Left hindlimb (tissue), 1 donor: ENCODE data around the gene ATP11C.
"Not testable (repeated sequence)": the region's sequence is repeated elsewhere in the genome, so short reads cannot be mapped to it uniquely, and the experiment has no call there.

Experiments used
- DNase-seq: peaks from one replicate; pipeline ENCODE4 v3.0.0-alpha.2; 2018

ATP11C gene

GRCh38 chrX:139932901-139933796, at the start of gene ATP11C:
ATP11C (minus strand) TSS chrX:139933053; CDS start chrX:139932042, 1,011 bp downstream.
- peak; percentile 93 for DNase-seq

GRCh38 chrX:139974471-139974870, 41.6 kb upstream of the ATP11C start:
- DNase-seq, result no peak

DNA sequence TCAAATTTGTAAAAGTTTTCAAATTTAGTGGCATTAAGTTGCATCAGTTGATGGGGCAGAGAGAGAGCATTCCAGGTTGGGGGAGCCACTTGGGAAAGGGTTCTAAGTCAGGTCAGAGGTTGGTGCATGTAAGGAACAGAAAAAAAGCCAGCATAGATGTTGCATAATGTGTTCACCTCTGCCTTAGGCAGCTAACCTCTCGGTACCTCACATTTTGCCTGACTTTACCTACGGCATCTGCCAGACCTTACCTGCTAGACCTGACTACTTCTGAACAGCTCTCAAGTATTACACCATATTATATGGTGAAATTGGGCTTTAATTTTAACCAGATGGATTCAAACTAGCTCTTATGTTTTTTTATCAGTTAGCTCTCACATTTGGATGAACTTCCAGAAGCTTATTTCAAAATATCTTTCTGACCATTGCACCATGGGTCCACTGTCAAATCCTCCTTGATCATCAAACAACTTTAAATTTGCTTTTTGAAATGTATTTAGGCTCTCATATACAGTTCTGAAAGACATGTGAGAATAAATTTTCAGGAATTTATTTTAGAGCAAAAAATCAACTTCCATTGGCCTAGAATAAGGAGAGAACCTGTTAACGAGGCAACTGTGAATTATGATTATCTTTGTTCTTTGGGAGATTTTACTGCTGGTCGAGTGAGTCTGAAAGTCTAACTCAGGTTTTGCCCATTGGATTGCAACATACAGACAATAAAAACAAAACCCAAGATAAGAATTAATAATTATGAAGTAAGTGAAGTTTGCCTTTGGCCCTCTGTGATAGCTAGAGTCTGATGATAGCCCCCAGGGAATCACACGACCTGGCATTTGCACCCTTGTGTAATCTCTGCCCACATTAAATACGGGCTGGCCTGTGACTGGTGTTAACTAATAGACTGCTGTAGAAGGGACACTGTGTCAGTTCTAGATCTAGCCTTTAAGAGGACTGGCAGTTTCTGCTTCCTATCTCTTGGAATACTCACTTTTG, 40.1 kb upstream of the ATP11C start:
- no peak for DNase-seq

DNA sequence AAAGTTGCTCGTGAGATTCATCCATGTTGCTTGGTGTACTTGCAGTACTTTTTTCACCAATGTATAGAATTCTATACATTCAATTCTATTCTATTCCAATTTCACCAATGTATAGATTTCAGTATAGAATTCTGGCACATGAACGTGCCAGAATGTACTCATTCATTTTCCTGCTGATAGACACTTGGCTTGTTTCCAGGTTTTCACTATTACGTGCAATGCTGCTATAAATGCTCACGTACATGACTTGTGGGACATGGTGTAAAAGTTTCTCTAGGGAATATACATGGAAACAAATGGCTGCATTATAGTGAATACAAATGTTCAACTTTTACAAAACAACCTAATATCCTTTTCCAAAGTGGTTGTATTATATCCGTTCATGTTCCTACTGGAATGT, 39.3 kb upstream of the ATP11C start:
- DNase-seq, result no peak

GRCh38 chrX:139971394-139971749, 38.5 kb upstream of the ATP11C start:
- no peak for DNase-seq

GRCh38 chrX:139969286-139969685, 36.4 kb upstream of the ATP11C start:
- DNase-seq, result no peak

DNA sequence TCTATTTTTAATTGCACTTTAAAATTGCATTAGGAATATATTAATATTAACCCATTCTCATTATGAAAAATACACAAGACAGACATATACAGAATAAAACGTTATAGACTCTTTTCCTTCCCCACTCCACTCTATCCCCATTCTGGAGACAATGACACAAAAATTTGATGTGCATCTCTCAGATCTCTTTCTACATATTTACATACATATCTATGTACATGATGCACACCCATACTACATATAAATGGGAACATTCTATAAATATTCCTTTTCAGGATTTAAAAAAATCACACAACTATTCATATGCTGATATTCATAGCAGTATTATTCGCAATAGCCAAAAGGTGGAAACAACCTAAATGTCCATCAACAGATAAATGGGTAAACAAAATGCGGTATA, 34.9 kb upstream of the ATP11C start:
- DNase-seq, result no peak

GRCh38 chrX:139967300-139967699, 34.4 kb upstream of the ATP11C start:
- DNase-seq, result no peak

DNA sequence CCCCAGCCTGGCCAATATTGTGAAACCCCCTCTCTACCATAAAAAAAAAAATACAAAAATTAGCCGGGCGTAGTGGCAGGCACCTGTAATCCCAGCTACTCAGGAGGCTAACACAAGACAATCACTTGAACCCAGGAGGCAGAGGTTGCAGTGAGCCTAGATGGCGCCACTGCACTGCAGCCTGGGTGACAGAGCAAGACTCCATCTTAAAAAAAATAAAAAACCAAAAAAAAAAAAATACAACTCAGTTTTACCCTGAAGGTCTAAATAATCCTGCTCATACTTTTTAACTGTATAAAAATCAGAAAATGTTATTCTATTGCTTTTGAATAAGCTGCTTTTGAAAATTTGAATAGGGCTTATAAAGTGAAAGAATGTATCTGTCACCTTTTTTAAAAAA, 33.3 kb upstream of the ATP11C start:
- not testable (repeated sequence) for DNase-seq

GRCh38 chrX:139965421-139965820, 32.6 kb upstream of the ATP11C start, which contains the start of gene CXorf66:
CXorf66 (minus strand) TSS chrX:139965521; CDS start chrX:139965496, 25 bp downstream.
- DNase-seq, result no peak

- not testable (repeated sequence) for DNase-seq
These were observed 28.2 kb upstream of the ATP11C start for GRCh38 chrX:139961091-139961490.

- no peak for DNase-seq
These were observed 16.9 kb upstream of the ATP11C start for GRCh38 chrX:139949703-139950102.

DNA sequence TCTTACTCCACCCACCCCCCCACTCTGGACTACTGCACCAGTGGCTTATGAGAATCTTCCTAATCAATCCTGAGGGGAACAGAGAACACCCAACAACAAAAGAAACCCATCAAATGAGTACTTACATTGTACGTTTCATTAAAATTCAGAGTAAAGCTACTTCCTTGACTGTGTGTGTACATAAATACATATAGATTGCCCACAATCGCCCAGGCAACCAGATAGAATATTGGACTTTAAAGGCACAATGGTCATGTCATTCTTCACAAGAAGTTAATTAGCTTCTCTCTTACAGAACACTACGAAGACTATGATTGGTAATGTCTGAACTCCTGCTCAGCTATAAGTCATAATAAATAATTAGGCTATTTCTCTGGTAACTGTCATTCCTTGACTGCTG, 12.2 kb upstream of the ATP11C start:
- no peak for DNase-seq

GRCh38 chrX:139936259-139936658, 3.4 kb upstream of the ATP11C start:
- no peak for DNase-seq

GRCh38 chrX:139933904-139934303, 1.1 kb upstream of the ATP11C start:
- DNase-seq, result no peak

GRCh38 chrX:139932073-139932900, 566 bp downstream of the ATP11C start:
- DNase-seq, result peak; percentile 52

DNA sequence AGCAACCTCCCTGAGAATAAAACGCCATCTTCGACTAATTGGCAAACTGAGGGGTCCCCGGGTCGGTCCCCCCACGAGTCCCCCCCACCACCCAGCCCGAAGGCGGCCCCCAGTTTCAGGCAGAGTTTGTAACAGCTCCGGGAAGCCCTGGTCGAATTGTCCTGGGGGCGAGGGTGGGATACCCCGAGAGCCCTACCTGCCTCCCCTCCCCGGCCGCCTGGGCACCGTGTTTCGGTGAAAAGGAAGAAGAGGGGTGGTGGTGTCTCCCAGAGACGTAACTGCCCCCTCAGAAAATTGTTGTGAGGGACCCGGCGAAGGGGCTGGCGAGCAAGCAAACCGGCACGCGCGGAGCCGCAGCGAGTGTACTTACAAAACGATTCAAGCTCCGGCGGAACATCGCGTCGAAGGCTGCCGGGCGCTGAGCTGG, 1.2 kb downstream of the ATP11C start:
- DNase-seq, result no peak

DNA sequence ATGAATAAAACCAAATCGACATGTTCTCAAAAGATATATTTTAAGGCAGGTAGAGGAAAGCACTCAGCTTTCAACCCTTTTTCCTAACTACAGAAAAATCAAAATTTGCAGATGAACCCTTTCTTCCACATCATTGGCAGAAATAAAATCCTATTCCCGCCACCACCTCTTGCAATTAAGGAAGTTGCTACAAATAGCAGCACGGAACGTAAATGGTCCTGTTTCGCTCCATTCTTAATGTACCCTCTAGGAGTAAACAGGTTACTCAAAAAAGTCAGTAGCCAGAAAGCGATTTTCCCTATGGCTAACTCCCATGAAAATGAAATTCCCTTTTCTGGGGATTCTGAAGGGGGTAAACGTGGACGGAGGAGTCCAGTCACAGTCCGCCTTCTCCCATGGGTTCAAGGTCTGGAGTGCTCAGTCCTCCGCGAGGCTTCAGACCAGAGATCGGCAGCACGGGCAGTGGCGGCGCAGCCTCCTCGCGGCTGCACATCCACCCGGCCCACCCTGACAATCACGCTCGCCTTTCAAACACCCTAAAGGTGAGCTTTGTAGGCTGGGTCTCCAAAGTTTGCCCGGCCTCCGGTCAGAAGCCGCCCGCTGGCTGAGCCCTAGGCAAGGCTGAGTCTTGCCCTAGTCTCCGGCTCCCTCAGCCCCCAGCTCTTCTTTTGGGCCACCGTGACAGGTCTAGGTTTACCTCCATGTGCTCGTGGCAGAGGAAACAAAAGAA, 1.8 kb downstream of the ATP11C start:
- DNase-seq, result peak; percentile 38

GRCh38 chrX:139930401-139930800, 2.5 kb downstream of the ATP11C start:
- DNase-seq, result no peak

- no peak for DNase-seq
These were observed 3.0 kb downstream of the ATP11C start for GRCh38 chrX:139929876-139930275.

DNA sequence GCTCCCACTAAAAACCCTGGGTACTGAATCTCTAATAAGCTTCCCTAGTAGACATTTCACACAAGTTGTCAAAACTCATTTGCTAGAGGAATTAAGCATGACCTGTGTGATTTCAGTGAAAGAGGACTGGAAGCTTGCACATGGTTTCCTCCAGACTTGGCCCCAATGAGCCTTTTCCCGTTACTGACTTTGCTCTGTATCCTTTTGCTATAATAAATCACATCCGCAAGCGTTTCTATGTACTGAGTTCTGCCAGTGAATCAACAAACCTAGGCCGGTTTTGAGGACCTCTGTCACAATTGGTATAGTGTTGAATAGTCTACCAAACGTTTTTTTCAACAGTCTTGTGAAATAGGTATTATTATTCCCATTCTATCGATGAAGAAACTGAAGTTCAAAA, 8.2 kb downstream of the ATP11C start:
- no peak for DNase-seq
